Adrenal gland (tissue), 5 donors: ENCODE results near the gene DMD.

Experiments used
- CTCF ChIP-seq, 6 experiments: fragments of 450-650 bp in 4 of 6; fragments of 200-600 bp in 2 of 6; sonication (generic) in 1 of 6; IDR thresholded peaks; 1 replicate in 5 of 6; 2 replicates in 1 of 6; pipeline versions ENCODE4 v1.5.1 to v1.8.0; 2016 to 2021; ENCODE audit warnings: antibody characterized with exemption in 6 of 6, mild to moderate bottlenecking in 2 of 6, moderate library complexity in 1 of 6
- POLR2A ChIP-seq, 2 donors: fragments of 450-650 bp; IDR thresholded peaks; one replicate each; pipeline ENCODE4 v1.6.1; 2017; ENCODE audit warnings: antibody characterized with exemption in 2 of 2, mild to moderate bottlenecking in 2 of 2, moderate library complexity in 1 of 2
- donor health status: DM: no; HTN: no; CAD: no.

- TF ChIP-seq CTCF (IDR thresholded peaks at IDR 0.05) = no peak
- TF ChIP-seq POLR2A (IDR thresholded peaks at IDR 0.05) = no peak
Observed at GRCh38 chrX:33129607-33130006, 81.7 kb downstream of the DMD start.
